HFFc6 (cell line): Measurements from ENCODE around the gene PROX2. TPM values are rescaled to one million over a fixed set of nuclear protein-coding genes. Genes with fewer than 3 reads are reported as not detected.

Experiments
- DNase-seq: peaks from one replicate; pipeline ENCODE4 v3.0.0-alpha.2; 2018
- H3K27ac Mint-ChIP-seq: 2 replicates; pipeline ENCODE4 v1.8.0; 2020; ENCODE audit warnings: mild to moderate bottlenecking, mixed read lengths
- H3K27me3 Mint-ChIP-seq: 2 replicates; pipeline ENCODE4 v1.8.0; 2021; ENCODE audit warnings: mild to moderate bottlenecking, moderate library complexity, mixed read lengths; ENCODE audit not compliant: insufficient read depth
- H3K36me3 Mint-ChIP-seq: 2 replicates; pipeline ENCODE4 v1.8.0; 2021; ENCODE audit warnings: low read depth, mixed read lengths
- H3K4me1 Mint-ChIP-seq: 2 replicates; pipeline ENCODE4 v1.8.0; 2020; ENCODE audit warnings: low read depth, mixed read lengths
- H3K4me3 Mint-ChIP-seq: 2 replicates; pipeline ENCODE4 v1.8.0; 2020; ENCODE audit warnings: mild to moderate bottlenecking, moderate library complexity, mixed read lengths
- H3K9me3 Mint-ChIP-seq: 2 replicates; pipeline ENCODE4 v1.8.0; 2020; ENCODE audit warnings: mild to moderate bottlenecking, mixed read lengths
- total RNA-seq, 6 experiments: library from RNA; stranded (reverse); fragmentation: NEBNext Ultra II Directional; extraction: Animal tissue kit (Norgen Biotek cat#: 25700); gene quantifications; 2 replicates in 1 of 6; 3 replicates in 5 of 6; pipeline ENCODE4 v1.2.3, GENCODE V29; 2021
- TF ChIP-seq, protein P1 (sequence below): fragments of 200-600 bp; sonication (generic); IDR thresholded peaks from 2 replicates; pipeline ENCODE4 v1.5.0; 2021; ENCODE audit warnings: antibody characterized with exemption, mild to moderate bottlenecking

PROX2 gene
- total RNA-seq, 6 experiments from 2014 or later, result not detected

DNA sequence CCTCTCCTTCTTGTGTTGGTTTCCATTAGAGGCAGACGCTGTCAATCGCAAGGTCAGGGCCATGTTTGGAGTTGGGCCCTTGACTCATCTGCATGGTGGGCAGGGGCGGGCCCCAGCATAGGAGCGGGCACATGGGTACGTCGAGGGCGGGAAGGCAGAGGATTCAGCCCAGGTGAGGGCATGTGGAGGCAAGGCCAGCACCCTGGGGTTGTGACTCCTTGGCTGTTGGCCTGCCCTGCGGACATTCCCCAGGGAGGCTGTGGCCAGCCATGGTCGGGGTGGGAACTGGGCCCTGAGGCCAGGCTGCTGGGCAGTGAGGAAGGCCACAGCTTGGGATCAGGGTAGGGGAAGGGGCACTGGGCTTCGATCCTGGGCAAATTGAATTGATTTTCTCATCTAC, 36.9 kb upstream of the PROX2 start:
- DNase-seq, result no peak
- no peak overlapping the region for H3K27ac Mint-ChIP-seq
- H3K4me3 Mint-ChIP-seq, result no peak overlapping the region
- H3K36me3 Mint-ChIP-seq, result no peaks in the 10 kb centered on the region
- H3K27me3 Mint-ChIP-seq, result peaks cover 2% of the 10 kb centered on the region
- no peaks in the 10 kb centered on the region for H3K9me3 Mint-ChIP-seq
- TF ChIP-seq, protein P1, sequence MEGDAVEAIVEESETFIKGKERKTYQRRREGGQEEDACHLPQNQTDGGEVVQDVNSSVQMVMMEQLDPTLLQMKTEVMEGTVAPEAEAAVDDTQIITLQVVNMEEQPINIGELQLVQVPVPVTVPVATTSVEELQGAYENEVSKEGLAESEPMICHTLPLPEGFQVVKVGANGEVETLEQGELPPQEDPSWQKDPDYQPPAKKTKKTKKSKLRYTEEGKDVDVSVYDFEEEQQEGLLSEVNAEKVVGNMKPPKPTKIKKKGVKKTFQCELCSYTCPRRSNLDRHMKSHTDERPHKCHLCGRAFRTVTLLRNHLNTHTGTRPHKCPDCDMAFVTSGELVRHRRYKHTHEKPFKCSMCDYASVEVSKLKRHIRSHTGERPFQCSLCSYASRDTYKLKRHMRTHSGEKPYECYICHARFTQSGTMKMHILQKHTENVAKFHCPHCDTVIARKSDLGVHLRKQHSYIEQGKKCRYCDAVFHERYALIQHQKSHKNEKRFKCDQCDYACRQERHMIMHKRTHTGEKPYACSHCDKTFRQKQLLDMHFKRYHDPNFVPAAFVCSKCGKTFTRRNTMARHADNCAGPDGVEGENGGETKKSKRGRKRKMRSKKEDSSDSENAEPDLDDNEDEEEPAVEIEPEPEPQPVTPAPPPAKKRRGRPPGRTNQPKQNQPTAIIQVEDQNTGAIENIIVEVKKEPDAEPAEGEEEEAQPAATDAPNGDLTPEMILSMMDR, result no peak
- H3K4me1 Mint-ChIP-seq, result peaks cover 19% of the 10 kb centered on the region

DNA sequence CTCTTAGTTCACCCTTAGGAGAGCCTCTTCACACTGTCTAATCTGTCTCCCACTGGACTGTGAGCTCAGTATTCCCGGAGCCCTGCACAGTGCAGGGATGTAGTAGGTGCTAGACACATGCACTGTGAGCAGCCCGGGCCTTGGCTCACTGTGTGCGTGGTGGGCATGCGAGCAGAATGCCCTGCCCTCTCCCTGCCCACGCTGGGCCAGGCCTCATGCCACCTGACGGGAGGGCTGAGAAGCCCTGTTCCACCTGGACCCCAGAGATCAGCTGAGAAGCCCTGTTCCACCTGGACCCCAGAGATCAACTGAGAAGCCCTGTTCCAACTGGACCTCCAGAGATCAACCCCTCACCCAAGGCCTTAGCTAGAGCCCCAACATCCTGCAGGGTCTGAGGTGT, 36.2 kb upstream of the PROX2 start:
- no peaks in the 10 kb centered on the region for H3K9me3 Mint-ChIP-seq
- H3K27me3 Mint-ChIP-seq, result peaks cover 2% of the 10 kb centered on the region
- no peak overlapping the region for H3K4me3 Mint-ChIP-seq
- H3K27ac Mint-ChIP-seq, result no peak overlapping the region
- peaks cover 19% of the 10 kb centered on the region for H3K4me1 Mint-ChIP-seq
- H3K36me3 Mint-ChIP-seq, result no peaks in the 10 kb centered on the region
- DNase-seq, result no peak
- TF ChIP-seq, protein P1, result no peak

DNA sequence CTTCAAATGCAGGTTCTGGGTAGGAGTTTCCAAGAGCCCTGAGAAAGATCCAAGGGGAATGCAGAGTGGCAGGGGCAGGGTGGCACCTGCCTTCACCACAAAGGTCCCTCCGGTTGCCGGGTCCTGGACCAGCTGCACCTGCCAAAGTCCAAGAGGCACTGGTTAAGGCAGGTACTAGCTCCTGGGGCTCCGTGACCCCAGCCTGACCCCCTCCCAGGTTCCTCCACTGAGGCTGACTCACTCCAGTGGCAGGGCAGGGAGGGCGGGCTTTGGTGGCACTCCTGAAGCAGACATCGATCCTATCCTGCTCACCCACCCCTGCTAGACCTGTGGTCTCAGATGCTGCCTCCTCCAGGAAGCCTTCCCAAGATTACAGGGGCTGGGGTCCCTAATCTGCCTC, 35.8 kb upstream of the PROX2 start:
- DNase-seq, result no peak
- Mint-ChIP-seq H3K36me3 (no peaks in the 10 kb centered on the region), H3K9me3 (no peaks in the 10 kb centered on the region), H3K27ac (no peak overlapping the region), H3K27me3 (peaks cover 2% of the 10 kb centered on the region), H3K4me1 (peaks cover 19% of the 10 kb centered on the region), H3K4me3 (no peak overlapping the region)
- TF ChIP-seq, protein P1, result no peak

DNA sequence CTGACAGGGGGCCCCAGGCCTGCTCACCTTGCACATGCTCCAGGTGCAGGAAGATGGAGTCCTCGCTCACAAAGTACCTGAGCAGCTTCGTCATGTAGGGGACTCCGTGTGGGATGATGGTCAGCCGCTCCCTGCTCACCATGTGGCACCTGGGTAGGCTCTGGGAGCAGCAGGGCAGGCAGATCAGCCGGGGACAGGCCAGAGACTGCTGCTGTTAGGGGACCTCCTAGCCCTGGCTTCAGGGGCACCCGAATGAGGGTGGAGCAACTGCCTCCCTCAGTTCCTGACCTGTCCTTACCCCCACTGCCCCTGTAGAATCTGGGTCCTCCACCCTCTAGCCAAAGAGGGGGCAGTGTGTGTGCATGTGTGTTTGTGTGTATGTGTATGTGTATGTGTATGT, 35.3 kb upstream of the PROX2 start:
- no peak overlapping the region for H3K27ac Mint-ChIP-seq
- peaks cover 2% of the 10 kb centered on the region for H3K27me3 Mint-ChIP-seq
- no peaks in the 10 kb centered on the region for H3K36me3 Mint-ChIP-seq
- H3K4me1 Mint-ChIP-seq, result peaks cover 19% of the 10 kb centered on the region
- TF ChIP-seq, protein P1, result no peak
- H3K4me3 Mint-ChIP-seq, result no peak overlapping the region
- no peaks in the 10 kb centered on the region for H3K9me3 Mint-ChIP-seq
- DNase-seq, result no peak

DNA sequence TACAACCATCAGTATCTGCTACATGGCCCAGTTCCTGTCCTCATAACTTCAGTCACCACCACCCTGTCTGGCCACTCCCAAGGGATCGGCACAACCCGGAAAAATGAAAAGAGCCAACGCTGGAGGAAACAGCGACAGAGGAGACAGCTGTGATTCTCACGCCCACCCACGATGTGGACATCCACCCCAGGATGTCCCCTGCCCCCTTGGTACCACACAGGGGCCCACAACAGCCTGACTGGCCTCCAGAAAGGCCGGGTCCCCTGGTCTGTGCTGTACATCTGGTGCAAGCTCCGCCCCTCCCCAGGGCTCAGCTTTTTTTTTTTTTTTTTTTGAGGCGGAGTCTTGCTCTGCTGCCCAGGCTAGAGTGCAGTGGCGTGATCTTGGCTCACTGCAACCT, 34.6 kb upstream of the PROX2 start:
- H3K27ac Mint-ChIP-seq, result no peak overlapping the region
- H3K9me3 Mint-ChIP-seq, result no peaks in the 10 kb centered on the region
- TF ChIP-seq, protein P1, result no peak
- H3K27me3 Mint-ChIP-seq, result peaks cover 2% of the 10 kb centered on the region
- H3K4me3 Mint-ChIP-seq, result no peak overlapping the region
- DNase-seq, result no peak
- peaks cover 24% of the 10 kb centered on the region for H3K4me1 Mint-ChIP-seq
- H3K36me3 Mint-ChIP-seq, result no peaks in the 10 kb centered on the region

DNA sequence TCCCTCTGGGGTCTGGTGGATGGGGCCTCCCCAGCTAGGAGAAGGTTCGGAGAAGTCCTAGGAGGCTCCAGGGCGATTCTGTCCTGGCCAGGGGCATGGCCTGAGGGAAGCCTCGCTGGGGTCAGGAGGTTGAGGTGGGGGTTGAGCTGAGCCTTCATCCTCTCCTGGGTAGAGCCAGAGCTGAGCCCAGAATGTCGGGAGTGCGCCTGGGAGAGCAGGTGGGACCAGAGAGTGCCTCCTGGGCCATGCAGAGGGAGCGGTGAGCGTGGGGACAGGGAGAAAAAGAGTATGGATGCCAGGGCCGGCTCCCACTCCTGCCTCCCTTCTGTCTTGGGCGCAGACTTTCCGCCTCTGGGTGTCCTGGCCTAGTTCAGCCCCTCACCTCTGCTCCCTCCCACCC, 34.0 kb upstream of the PROX2 start:
- TF ChIP-seq, protein P1, result no peak
- DNase-seq, result no peak
- no peaks in the 10 kb centered on the region for H3K36me3 Mint-ChIP-seq
- peaks cover 26% of the 10 kb centered on the region for H3K4me1 Mint-ChIP-seq
- no peaks in the 10 kb centered on the region for H3K9me3 Mint-ChIP-seq
- H3K27me3 Mint-ChIP-seq, result peaks cover 2% of the 10 kb centered on the region
- H3K4me3 Mint-ChIP-seq, result no peak overlapping the region
- no peak overlapping the region for H3K27ac Mint-ChIP-seq
